Panc1 (cell line): Measurements from ENCODE around the gene P2RY6. TPM values are rescaled to one million over a fixed set of nuclear protein-coding genes. Genes with fewer than 3 reads are reported as not detected.

Experiments
- ATAC-seq: fragments of 200-7000 bp; cut with Tn5 transposase; 2 replicates; pipeline ENCODE4 v1.9.1; 2020; ENCODE audit warnings: mild to moderate bottlenecking, moderate library complexity
- BruUV-seq: library from RNA; stranded (reverse); fragments of 400-500 nt; replicated peaks from 2 replicates; lab custom pipeline; 2021; lab: Mats Ljungman, UMichigan
- CTCF ChIA-PET: fragments of 300-600 bp; sonication (Branson Sonifier 250); formaldehyde crosslinking; loops from one replicate; lab custom pipeline; 2022; ENCODE audit warnings: antibody characterized with exemption; lab: Charles Lee
- POLR2A ChIA-PET: fragments of 300-600 bp; sonication (Branson Sonifier 250); formaldehyde crosslinking; loops from one replicate; lab custom pipeline; 2022; ENCODE audit warnings: antibody characterized with exemption; lab: Charles Lee
- DNase-seq: peaks from one replicate; pipeline ENCODE4 v3.0.0-alpha.2; 2010; ENCODE audit warnings: low read depth, low spot score
- H3K27ac ChIP-seq: 2 replicates; pipeline ENCODE4 v1.5.1; 2011; ENCODE audit warnings: mild to moderate bottlenecking, low read length, inconsistent platforms
- H3K27me3 ChIP-seq: fragments of 200-500 bp; sonication (Bioruptor generic); 2 replicates; pipeline ENCODE4 v1.6.0; 2014; ENCODE audit warnings: low read length, inconsistent platforms; ENCODE audit not compliant: control insufficient read depth, insufficient read depth
- H3K36me3 ChIP-seq: fragments of 200-500 bp; sonication (Bioruptor generic); 2 replicates; pipeline ENCODE4 v1.5.1; 2014; ENCODE audit warnings: inconsistent platforms, mild to moderate bottlenecking, low read length, moderate library complexity; ENCODE audit not compliant: control insufficient read depth, insufficient read depth
- H3K4me1 ChIP-seq: 2 replicates; pipeline ENCODE4 v1.5.1; 2011; ENCODE audit warnings: inconsistent platforms, mild to moderate bottlenecking, low read length, moderate library complexity; ENCODE audit not compliant: control insufficient read depth, insufficient read depth
- H3K4me3 ChIP-seq, 2 experiments: 2 replicates each; pipeline ENCODE4 v1.5.1; 2011 to 2012; ENCODE audit warnings: low read depth in 2 of 2, low read length in 2 of 2, mild to moderate bottlenecking in 2 of 2, inconsistent platforms in 1 of 2, moderate library complexity in 1 of 2
- H3K9me3 ChIP-seq: fragments of 200-500 bp; sonication (Bioruptor generic); 2 replicates; pipeline ENCODE4 v1.5.1; 2014; ENCODE audit warnings: low read depth, mild to moderate bottlenecking, inconsistent platforms, low read length, moderate library complexity; ENCODE audit not compliant: control insufficient read depth, insufficient read depth
- CTCF ChIP-seq: fragments of 450-650 bp; IDR thresholded peaks from 2 replicates; pipeline ENCODE4 v1.5.1; 2017; ENCODE audit warnings: mild to moderate bottlenecking
- POLR2AphosphoS5 ChIP-seq: IDR thresholded peaks from 2 replicates; pipeline ENCODE4 v1.6.1; 2012; ENCODE audit warnings: mild to moderate bottlenecking, low read depth, low read length, moderate library complexity
- REST ChIP-seq, 2 experiments: IDR thresholded peaks; 2 replicates each; pipeline ENCODE4 v1.6.1; 2011 to 2012; ENCODE audit warnings: low read depth in 2 of 2, control low read depth in 1 of 2, low read length in 1 of 2, mild to moderate bottlenecking in 1 of 2, moderate library complexity in 1 of 2; ENCODE audit not compliant: insufficient read depth in 1 of 2
- SIN3A ChIP-seq: IDR thresholded peaks from 2 replicates; pipeline ENCODE4 v1.6.1; 2012; ENCODE audit warnings: low read depth, mild to moderate bottlenecking, low read length, moderate library complexity, borderline replicate concordance; ENCODE audit not compliant: insufficient read depth
- TCF7L2 ChIP-seq: IDR thresholded peaks from 2 replicates; pipeline ENCODE4 v1.6.1; 2011; ENCODE audit warnings: mild to moderate bottlenecking, low read depth, low read length, inconsistent platforms
- in situ Hi-C: cut with HindIII; loops from 2 replicates; pipeline ENCODE4 v1.10.0; 2016; ENCODE audit warnings: low sequenced_read_pairs, low pct_unique_long_range_greater_than_20kb
- intact Hi-C: fragments of 100-400 bp; cut with micrococcal nuclease; formaldehyde crosslinking; loops from one replicate; pipeline ENCODE4 v1.10.0; 2022; ENCODE audit not compliant: unreplicated experiment
- total RNA-seq: library from RNA; stranded (reverse); gene quantifications from one replicate; pipeline ENCODE4 v1.2.1, GENCODE V29; 2021; ENCODE audit not compliant: unreplicated experiment

The P2RY6 gene
- total RNA-seq, 1 experiment from 2014 or later: 0.59 TPM

- TF ChIP-seq POLR2AphosphoS5 (no peak), TCF7L2 (no peak), SIN3A (no peak), CTCF (no peak), REST (IDR thresholded peaks at IDR 0.05; ENCODE audit: insufficient read depth in 1 of 2, low read depth in 2 of 2, low read length in 1 of 2) (no peak)
- Histone ChIP-seq H3K36me3 (no peaks in the 10 kb centered on the region), H3K27ac (no peak overlapping the region), H3K9me3 (no peaks in the 10 kb centered on the region), H3K4me1 (peaks cover 7% of the 10 kb centered on the region), H3K4me3 (no peak overlapping the region), H3K27me3 (no peaks in the 10 kb centered on the region)
- DNase-seq (no peak), ATAC-seq (no peak)
- ChIA-PET CTCF (interaction anchor here (0.6 kb wide), 1 partner anchor 19 kb away, joined by 3 read pairs; no protein-coding TSS in a partner anchor), POLR2A (no interaction called here)
- intact Hi-C loops: no loop called here
- BruUV-seq: no TSS peak
- in situ Hi-C loops: no loop called here
Observed at GRCh38 chr11:73262851-73263495, 9.2 kb upstream of the P2RY6 start.

GRCh38 chr11:73263640-73264039 lies 8.5 kb upstream of the P2RY6 start:
- no peak overlapping the region for H3K4me3 ChIP-seq
- intact Hi-C loops: no loop called here
- H3K27me3 ChIP-seq: no peaks in the 10 kb centered on the region
- ChIA-PET POLR2A (no interaction called here), CTCF (interaction anchor here (0.6 kb wide), 1 partner anchor 19 kb away, joined by 3 read pairs; no protein-coding TSS in a partner anchor)
- H3K27ac ChIP-seq: no peak overlapping the region
- DNase-seq: no peak
- ATAC-seq: no peak
- peaks cover under 1% of the 10 kb centered on the region; the same call in 1 of the 2 replicates for H3K4me1 ChIP-seq
- TF ChIP-seq CTCF (no peak), SIN3A (no peak), REST (IDR thresholded peaks at IDR 0.05; ENCODE audit: insufficient read depth in 1 of 2, low read depth in 2 of 2, low read length in 1 of 2) (no peak), POLR2AphosphoS5 (no peak), TCF7L2 (no peak)
- BruUV-seq: no TSS peak
- in situ Hi-C loops: no loop called here
- H3K9me3 ChIP-seq: no peaks in the 10 kb centered on the region
- H3K36me3 ChIP-seq: no peaks in the 10 kb centered on the region
